HCT116 (cell line): ENCODE data around the gene PARP12. TPM values are rescaled to one million over a fixed set of nuclear protein-coding genes. Genes with fewer than 3 reads are reported as not detected.

Source experiments
- ATAC-seq: fragments of 200-7000 bp; cut with Tn5 transposase; 2 replicates; pipeline ENCODE4 v1.9.1; 2020; ENCODE audit warnings: mild to moderate bottlenecking, moderate library complexity
- BruUV-seq: library from RNA; stranded (reverse); fragments of 400-500 nt; replicated peaks from 2 replicates; lab custom pipeline; 2021; lab: Mats Ljungman, UMichigan
- CTCF ChIA-PET: fragments of 300-600 bp; sonication (Branson Sonifier 250); formaldehyde crosslinking; loops from one replicate; lab custom pipeline; 2021; ENCODE audit warnings: antibody characterized with exemption; lab: Charles Lee
- POLR2A ChIA-PET: fragments of 300-600, 350-600 bp; sonication (Branson Sonifier 250); formaldehyde crosslinking; loops from one replicate; lab custom pipeline; 2021; ENCODE audit warnings: antibody characterized with exemption; lab: Charles Lee
- RAD21 ChIA-PET, 2 experiments: fragments of 300-600 bp; sonication (Branson Sonifier 250); formaldehyde crosslinking; loops; one replicate each; lab custom pipeline; 2023; ENCODE audit warnings: low total read pairs in 2 of 2; ENCODE audit not compliant: uncharacterized antibody in 2 of 2, unreplicated experiment in 2 of 2, low non-redundant PET in 1 of 2; lab: Charles Lee
- DNase-seq: peaks from one replicate; pipeline ENCODE4 v3.0.0-alpha.2; 2010; ENCODE audit warnings: low read depth, low spot score
- H2AFZ ChIP-seq: fragments of 200-600 bp; shearing (Covaris generic), sonication (generic); 2 replicates; pipeline ENCODE4 v1.6.1; 2017; ENCODE audit warnings: low read depth, mixed run types, mixed read lengths, antibody characterized with exemption, low read length; ENCODE audit not compliant: poor library complexity, severe bottlenecking
- H3K27ac ChIP-seq: 2 replicates; pipeline ENCODE4 v1.5.1; 2012; ENCODE audit warnings: low read depth, low read length
- H3K27me3 ChIP-seq: fragments of 200-600 bp; sonication (generic); 2 replicates; pipeline ENCODE4 v1.6.1; 2016; ENCODE audit warnings: mixed run types, low read length, mixed read lengths; ENCODE audit not compliant: insufficient read depth
- H3K36me3 ChIP-seq, 2 experiments: fragments of 200-500 bp in 1 of 2; fragments of 200-600 bp in 1 of 2; sonication (Bioruptor generic) in 1 of 2; sonication (generic) in 1 of 2; 2 replicates each; pipeline versions ENCODE4 v1.5.1 to v1.6.1; 2014 to 2016; ENCODE audit warnings: low read length in 2 of 2, inconsistent platforms in 1 of 2, mixed read lengths in 1 of 2, mixed run types in 1 of 2; ENCODE audit not compliant: insufficient read depth in 2 of 2, control insufficient read depth in 1 of 2
- H3K4me1 ChIP-seq, 2 experiments: fragments of 200-600 bp in 1 of 2; sonication (generic) in 1 of 2; 2 replicates each; pipeline versions ENCODE4 v1.5.1 to v1.6.1; 2012 to 2017; ENCODE audit warnings: low read length in 2 of 2, inconsistent platforms in 1 of 2, mild to moderate bottlenecking in 1 of 2, mixed read lengths in 1 of 2, mixed run types in 1 of 2, moderate library complexity in 1 of 2; ENCODE audit not compliant: insufficient read depth in 2 of 2, control insufficient read depth in 1 of 2
- H3K4me2 ChIP-seq: fragments of 200-600 bp; sonication (generic); 2 replicates; pipeline ENCODE4 v1.6.1; 2017; ENCODE audit warnings: mixed run types, low read length, mixed read lengths
- H3K4me3 ChIP-seq, 2 experiments: fragments of 200-600 bp in 1 of 2; sonication (generic) in 1 of 2; replicated peaks in 1 of 2; 2 replicates each; pipeline ENCODE4 v1.5.1; 2011 to 2016; ENCODE audit warnings: low read length in 2 of 2, control low read depth in 1 of 2, low read depth in 1 of 2, mild to moderate bottlenecking in 1 of 2, mixed read lengths in 1 of 2, mixed run types in 1 of 2
- H3K79me2 ChIP-seq: fragments of 200-600 bp; sonication (generic); 2 replicates; pipeline ENCODE4 v1.6.1; 2017; ENCODE audit warnings: mild to moderate bottlenecking, mixed run types, low read length, moderate library complexity, mixed read lengths; ENCODE audit not compliant: insufficient read depth
- H3K9ac ChIP-seq: fragments of 200-600 bp; sonication (generic); 2 replicates; pipeline ENCODE4 v1.6.1; 2016; ENCODE audit warnings: low read length, mixed read lengths
- H3K9me2 ChIP-seq: fragments of 200-600 bp; sonication (generic), shearing (Covaris generic); 2 replicates; pipeline ENCODE4 v1.6.1; 2017; ENCODE audit warnings: mixed run types, mild to moderate bottlenecking, moderate library complexity; ENCODE audit not compliant: insufficient read depth
- H3K9me3 ChIP-seq, 2 experiments: fragments of 200-500 bp in 1 of 2; fragments of 200-600 bp in 1 of 2; sonication (Bioruptor generic) in 1 of 2; sonication (generic) in 1 of 2; 2 replicates each; pipeline ENCODE4 v1.6.1; 2014 to 2017; ENCODE audit warnings: low read length in 2 of 2, mixed read lengths in 2 of 2, inconsistent platforms in 1 of 2, low read depth in 1 of 2, mild to moderate bottlenecking in 1 of 2, mixed run types in 1 of 2, moderate library complexity in 1 of 2; ENCODE audit not compliant: control insufficient read depth in 1 of 2, insufficient read depth in 1 of 2
- H4K20me1 ChIP-seq: fragments of 200-600 bp; sonication (generic), shearing (Covaris generic); 2 replicates; pipeline ENCODE4 v1.6.1; 2017; ENCODE audit warnings: mixed run types, mild to moderate bottlenecking, moderate library complexity; ENCODE audit not compliant: insufficient read depth
- ATF3 ChIP-seq: IDR thresholded peaks from 2 replicates; pipeline ENCODE4 v1.6.1; 2012
- CBX3 ChIP-seq: IDR thresholded peaks from 2 replicates; pipeline ENCODE4 v1.6.1; 2012; ENCODE audit warnings: low read depth
- CEBPB ChIP-seq: IDR thresholded peaks from 2 replicates; pipeline ENCODE4 v1.6.1; 2012; ENCODE audit warnings: low read depth
- EGR1 ChIP-seq: IDR thresholded peaks from 2 replicates; pipeline ENCODE4 v1.6.1; 2012; ENCODE audit warnings: low read depth
- ELF1 ChIP-seq: IDR thresholded peaks from 2 replicates; pipeline ENCODE4 v1.6.1; 2012; ENCODE audit warnings: low read depth, borderline replicate concordance
- EZH2 ChIP-seq: fragments of 200-600 bp; sonication (generic); IDR thresholded peaks from 2 replicates; pipeline ENCODE4 v1.6.1; 2017; ENCODE audit warnings: antibody characterized with exemption, mixed run types
- JUND ChIP-seq: IDR thresholded peaks from 2 replicates; pipeline ENCODE4 v1.6.1; 2012
- MAX ChIP-seq: IDR thresholded peaks from 2 replicates; pipeline ENCODE4 v1.6.1; 2012
- POLR2AphosphoS5 ChIP-seq: IDR thresholded peaks from 2 replicates; pipeline ENCODE4 v1.6.1; 2011; ENCODE audit warnings: mild to moderate bottlenecking, low read depth, low read length, moderate library complexity
- REST ChIP-seq: IDR thresholded peaks from 2 replicates; pipeline ENCODE4 v1.6.1; 2012; ENCODE audit warnings: low read depth
- SRF ChIP-seq: IDR thresholded peaks from 2 replicates; pipeline ENCODE4 v1.6.1; 2012; ENCODE audit warnings: low read depth
- TCF7L2 ChIP-seq: IDR thresholded peaks from 2 replicates; pipeline ENCODE4 v1.7.0; 2011; ENCODE audit warnings: borderline replicate concordance, inconsistent platforms; ENCODE audit not compliant: insufficient read depth, insufficient read length; ENCODE audit errors: extremely low read depth
- ZFX ChIP-seq: fragments of 450-650 bp; IDR thresholded peaks from 2 replicates; pipeline ENCODE4 v1.6.1; 2017
- ZNF274 ChIP-seq: fragments of 200-500 bp; sonication (Bioruptor generic); IDR thresholded peaks from 2 replicates; pipeline ENCODE4 v1.6.1; 2014; ENCODE audit warnings: mild to moderate bottlenecking, low read depth, low read length, inconsistent platforms
- intact Hi-C: fragments of 100-400 bp; cut with micrococcal nuclease; formaldehyde crosslinking; loops from 2 replicates; pipeline ENCODE4 v1.10.0; 2022
- total RNA-seq: library from RNA; stranded (reverse); gene quantifications from one replicate; pipeline ENCODE4 v1.2.1, GENCODE V29; 2021; ENCODE audit not compliant: unreplicated experiment

The PARP12 gene
- total RNA-seq, 1 experiment from 2014 or later = 17.7 TPM

GRCh38 chr7:140081774-140082425, 19.1 kb upstream of the PARP12 start:
- Histone ChIP-seq H3K27me3 (no peaks in the 10 kb centered on the region), H3K9me3 (no peaks in the 10 kb centered on the region), H2AFZ (no peak overlapping the region), H3K4me3 (no peak overlapping the region), H3K9me2 (no peaks in the 10 kb centered on the region), H3K27ac (no peak overlapping the region), H4K20me1 (no peaks in the 10 kb centered on the region), H3K36me3 (no peaks in the 10 kb centered on the region), H3K4me1 (peaks cover 0 to 7% of the 10 kb centered on the region in 2 experiments; a peak in 1 of 4 replicates), H3K9ac (no peak overlapping the region), H3K79me2 (no peaks in the 10 kb centered on the region), H3K4me2 (no peak overlapping the region)
- RAD21 ChIA-PET = no interaction called here
- no peak for DNase-seq
- POLR2A ChIA-PET = no interaction called here
- TF ChIP-seq CEBPB (no peak), TCF7L2 (no peak), ZFX (no peak), JUND (no peak), CBX3 (no peak), MAX (no peak), ELF1 (no peak), REST (no peak), ATF3 (no peak), SRF (no peak), EGR1 (no peak), EZH2 (no peak), ZNF274 (no peak), POLR2AphosphoS5 (no peak)
- BruUV-seq = no TSS peak
- intact Hi-C loops = no loop called here
- ATAC-seq = no peak
- CTCF ChIA-PET = no interaction called here
